Measurements from ENCODE around the gene PRR12.

PRR12 gene

DNA sequence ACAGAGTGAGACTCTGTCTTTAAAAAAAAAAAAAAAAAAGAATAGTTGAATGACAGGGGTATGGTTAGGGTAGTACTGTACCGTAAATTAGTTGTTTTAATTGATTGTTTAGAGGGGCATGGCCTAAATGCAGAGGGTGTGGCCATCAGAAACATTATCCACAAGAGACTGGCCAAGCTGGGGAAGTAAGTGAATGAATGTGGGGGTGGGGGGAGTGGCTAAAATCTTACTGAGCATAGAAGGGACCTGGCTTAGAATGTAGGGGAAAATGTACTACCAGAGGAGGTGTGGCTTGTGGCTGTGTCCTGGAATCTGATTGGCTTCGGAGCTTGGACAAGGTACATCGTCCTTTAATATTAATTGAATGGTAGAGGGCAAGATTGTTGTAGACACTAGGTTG lies 78.5 kb downstream of the PRR12 start:
- DNase-seq = no peak

- peak; percentile 85 for DNase-seq
Observed at GRCh38 chr19:49672131-49672919, 81.3 kb downstream of the PRR12 start.
